Kidney (tissue), 14 donors: Measurements from ENCODE around the gene CDK15. TPM values are rescaled to one million over a fixed set of nuclear protein-coding genes. Genes with fewer than 3 reads are reported as not detected.

Source experiments
- DNase-seq, 5 donors: peaks; one replicate each; pipeline ENCODE4 v3.0.0-alpha.2; 2013 to 2020
- FAIRE-seq: peaks from 2 replicates; lab custom pipeline; 2012; peaks lifted over from hg19 to GRCh38; lab: Jason Lieb, UNC
- H3K27ac ChIP-seq, 2 donors: one replicate each; pipeline ENCODE4 v1.7.0; 2013; ENCODE audit warnings: low read depth in 2 of 2, low read length in 2 of 2, inconsistent platforms in 1 of 2
- H3K27me3 ChIP-seq: one replicate; pipeline ENCODE4 v1.7.1; 2013; ENCODE audit warnings: low read length, inconsistent platforms; ENCODE audit not compliant: control insufficient read depth, insufficient read depth
- H3K36me3 ChIP-seq, 3 donors: one replicate each; pipeline versions ENCODE4 v1.7.0 to v1.7.1; 2013; ENCODE audit warnings: low read length in 3 of 3, control low read depth in 1 of 3, inconsistent platforms in 1 of 3; ENCODE audit not compliant: insufficient read depth in 3 of 3, control insufficient read depth in 2 of 3
- H3K4me1 ChIP-seq, 3 donors: one replicate each; pipeline versions ENCODE4 v1.7.0 to v1.7.1; 2013; ENCODE audit warnings: low read length in 3 of 3, inconsistent platforms in 1 of 3, low read depth in 1 of 3; ENCODE audit not compliant: control insufficient read depth in 2 of 3, insufficient read depth in 2 of 3
- H3K4me3 ChIP-seq, 3 donors: one replicate each; pipeline versions ENCODE4 v1.7.0 to v1.8.1; 2013; ENCODE audit warnings: low read length in 3 of 3, control low read depth in 1 of 3, inconsistent platforms in 1 of 3
- H3K9ac ChIP-seq, 3 donors: one replicate each; pipeline versions ENCODE4 v1.7.0 to v1.7.1; 2013; ENCODE audit warnings: low read length in 3 of 3, control low read depth in 1 of 3, inconsistent platforms in 1 of 3
- H3K9me3 ChIP-seq, 3 donors: one replicate each; pipeline versions ENCODE4 v1.7.0 to v1.7.1; 2013; ENCODE audit warnings: low read length in 3 of 3, control low read depth in 1 of 3, inconsistent platforms in 1 of 3; ENCODE audit not compliant: control insufficient read depth in 2 of 3, insufficient read depth in 1 of 3
- CTCF ChIP-seq: IDR thresholded peaks from 3 replicates; pipeline ENCODE4 v1.5.1; 2012; ENCODE audit warnings: mild to moderate bottlenecking, moderate library complexity, borderline replicate concordance; ENCODE audit not compliant: insufficient read depth; ENCODE audit errors: extremely low read depth
- intact Hi-C: fragments of 100-400 bp; cut with DNase I; formaldehyde crosslinking; loops from one replicate; pipeline ENCODE4 v1.11.1; 2022
- polyA plus RNA-seq: library from polyadenylated mRNA; stranded (reverse); fragments of 350-450 nt; fragmentation: Illumina TruSeq; extraction: RNeasy Lipid Tissue Mini Kit (QIAGEN cat#74804); gene quantifications from one replicate; pipeline ENCODE4 v1.2.3, GENCODE V29; 2014; ENCODE audit warnings: low read depth, low replicate concordance; ENCODE audit not compliant: insufficient read depth
- total RNA-seq: library from RNA; stranded (reverse); fragmentation: NEBNext Ultra II Directional; extraction: Animal tissue kit (Norgen Biotek cat#: 25700); gene quantifications from one replicate; pipeline ENCODE4 v1.2.1, GENCODE V29; 2021
- donor health status: control.
- donor health status: control.
- donor health status: control.
- donor health status: control.
- donor health status: control.
- donor health status: DM: yes; HTN: yes; CAD: no.
- donor health status: Normal renal cell carcinoma (clear cell type).

Gene CDK15
- total and polyA plus RNA-seq, 2 donors from 2014 or later: 0.11 to 2.7 TPM

GRCh38 chr2:201784563-201784962 lies 21.8 kb upstream of the CDK15 start:
- intact Hi-C loops: no loop called here
- FAIRE-seq: no peak

GRCh38 chr2:201785135-201785534 lies 21.2 kb upstream of the CDK15 start:
- Histone ChIP-seq H3K9me3 (no peaks in the 10 kb centered on the region), H3K27me3 (no peaks in the 10 kb centered on the region), H3K36me3 (no peaks in the 10 kb centered on the region), H3K4me1 (no peaks in the 10 kb centered on the region), H3K4me3 (no peak overlapping the region), H3K27ac (no peak overlapping the region), H3K9ac (no peak overlapping the region)
- TF ChIP-seq CTCF: no peak
- no peak for DNase-seq
- FAIRE-seq: no peak
- intact Hi-C loops: no loop called here

More at GRCh38 chr2:201784563-201784962, 21.8 kb upstream of the CDK15 start:
- no peak overlapping the region for H3K9ac ChIP-seq
- no peak overlapping the region for H3K4me3 ChIP-seq
- H3K36me3 ChIP-seq: no peaks in the 10 kb centered on the region
- H3K27ac ChIP-seq: no peak overlapping the region
- no peak for DNase-seq
- H3K27me3 ChIP-seq: no peaks in the 10 kb centered on the region
- no peaks in the 10 kb centered on the region for H3K9me3 ChIP-seq
- H3K4me1 ChIP-seq: peaks cover 0 to under 1% (median 0%) of the 10 kb centered on the region in 3 donors
- TF ChIP-seq CTCF: no peak

- H3K4me1 ChIP-seq: no peaks in the 10 kb centered on the region
- FAIRE-seq (no peak), DNase-seq (no peak)
- no peaks in the 10 kb centered on the region for H3K27me3 ChIP-seq
- H3K36me3 ChIP-seq: no peaks in the 10 kb centered on the region
- TF ChIP-seq CTCF: no peak
- H3K9ac ChIP-seq: no peak overlapping the region
- H3K9me3 ChIP-seq: no peaks in the 10 kb centered on the region
- no peak overlapping the region for H3K27ac ChIP-seq
- intact Hi-C loops: no loop called here
- no peak overlapping the region for H3K4me3 ChIP-seq
Measured at GRCh38 chr2:201786471-201786870, 19.9 kb upstream of the CDK15 start.

- Histone ChIP-seq H3K27ac (no peak overlapping the region), H3K4me1 (no peaks in the 10 kb centered on the region), H3K9me3 (no peaks in the 10 kb centered on the region), H3K4me3 (no peak overlapping the region), H3K27me3 (no peaks in the 10 kb centered on the region), H3K9ac (no peak overlapping the region), H3K36me3 (no peaks in the 10 kb centered on the region)
- FAIRE-seq (no peak), DNase-seq (no peak)
- no peak for TF ChIP-seq CTCF
- intact Hi-C loops: no loop called here
Measured at GRCh38 chr2:201788371-201788770, 18.0 kb upstream of the CDK15 start.
